Upper lobe of right lung (tissue), 1 donor: ENCODE data around the gene TASP1. TPM values are rescaled to one million over a fixed set of nuclear protein-coding genes. Genes with fewer than 3 reads are reported as not detected.
"Not testable (repeated sequence)": the region's sequence is repeated elsewhere in the genome, so short reads cannot be mapped to it uniquely, and the experiment has no call there.

Source experiments
- ATAC-seq: fragments of 200-7000 bp; cut with Tn5 transposase; one replicate; pipeline ENCODE4 v1.9.1; 2020; ENCODE audit warnings: mild to moderate bottlenecking, moderate library complexity
- DNase-seq: peaks from one replicate; pipeline ENCODE4 v3.0.0-alpha.2; 2020
- H3K27ac ChIP-seq: fragments of 200-600 bp; one replicate; pipeline ENCODE4 v1.8.0; 2022
- H3K27me3 ChIP-seq: fragments of 200-600 bp; one replicate; pipeline ENCODE4 v1.8.0; 2022; ENCODE audit warnings: mild to moderate bottlenecking
- H3K36me3 ChIP-seq: fragments of 200-600 bp; one replicate; pipeline ENCODE4 v1.8.0; 2022
- H3K4me1 ChIP-seq: fragments of 200-600 bp; one replicate; pipeline ENCODE4 v1.8.0; 2022
- H3K4me3 ChIP-seq: fragments of 200-600 bp; one replicate; pipeline ENCODE4 v1.8.0; 2022; ENCODE audit warnings: mild to moderate bottlenecking
- H3K9me3 ChIP-seq: fragments of 200-600 bp; one replicate; pipeline ENCODE4 v1.8.0; 2022
- intact Hi-C: fragments of 100-400 bp; cut with DNase I; formaldehyde crosslinking; loops from one replicate; pipeline ENCODE4 v1.11.0; 2022
- total RNA-seq: library from RNA; stranded (reverse); fragmentation: NEBNext Ultra II Directional; extraction: Animal tissue kit (Norgen Biotek cat#: 25700); gene quantifications from one replicate; pipeline ENCODE4 v1.2.1, GENCODE V29; 2021
- TF ChIP-seq, protein P1 (sequence below): fragments of 200-600 bp; IDR thresholded peaks from one replicate; pipeline ENCODE4 v1.8.0; 2022; ENCODE audit warnings: antibody characterized with exemption
- donor health status: DM: no; HTN: yes; CAD: no; lungs with severe emphysema.

TASP1 gene
- total RNA-seq, 1 donor from 2014 or later: 17.1 TPM

DNA sequence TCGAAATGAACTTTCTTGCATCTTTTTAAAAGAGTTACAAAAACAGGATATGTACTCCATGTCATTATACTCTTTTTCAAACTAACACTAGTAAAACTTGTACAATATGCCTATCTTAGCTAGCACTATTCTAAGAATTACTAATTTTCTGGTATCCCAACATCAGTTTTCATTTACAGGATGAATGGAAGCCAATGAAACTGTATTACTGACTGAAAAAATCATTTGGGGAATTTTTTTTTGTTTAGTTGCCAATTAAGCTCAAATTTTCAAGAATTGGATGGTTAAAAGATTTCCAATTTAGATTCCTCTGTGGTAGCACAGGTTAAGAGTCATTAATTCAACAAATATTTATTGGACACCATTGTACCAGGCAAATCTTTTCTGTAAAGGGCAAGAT is 30.7 kb downstream of the TASP1 start:
- DNase-seq (no peak), ATAC-seq (no peak)
- Histone ChIP-seq H3K9me3 (no peaks in the 10 kb centered on the region), H3K4me1 (no peaks in the 10 kb centered on the region), H3K27ac (no peak overlapping the region), H3K4me3 (no peak overlapping the region), H3K27me3 (no peaks in the 10 kb centered on the region), H3K36me3 (peaks cover 3% of the 10 kb centered on the region)
- TF ChIP-seq, protein P1, sequence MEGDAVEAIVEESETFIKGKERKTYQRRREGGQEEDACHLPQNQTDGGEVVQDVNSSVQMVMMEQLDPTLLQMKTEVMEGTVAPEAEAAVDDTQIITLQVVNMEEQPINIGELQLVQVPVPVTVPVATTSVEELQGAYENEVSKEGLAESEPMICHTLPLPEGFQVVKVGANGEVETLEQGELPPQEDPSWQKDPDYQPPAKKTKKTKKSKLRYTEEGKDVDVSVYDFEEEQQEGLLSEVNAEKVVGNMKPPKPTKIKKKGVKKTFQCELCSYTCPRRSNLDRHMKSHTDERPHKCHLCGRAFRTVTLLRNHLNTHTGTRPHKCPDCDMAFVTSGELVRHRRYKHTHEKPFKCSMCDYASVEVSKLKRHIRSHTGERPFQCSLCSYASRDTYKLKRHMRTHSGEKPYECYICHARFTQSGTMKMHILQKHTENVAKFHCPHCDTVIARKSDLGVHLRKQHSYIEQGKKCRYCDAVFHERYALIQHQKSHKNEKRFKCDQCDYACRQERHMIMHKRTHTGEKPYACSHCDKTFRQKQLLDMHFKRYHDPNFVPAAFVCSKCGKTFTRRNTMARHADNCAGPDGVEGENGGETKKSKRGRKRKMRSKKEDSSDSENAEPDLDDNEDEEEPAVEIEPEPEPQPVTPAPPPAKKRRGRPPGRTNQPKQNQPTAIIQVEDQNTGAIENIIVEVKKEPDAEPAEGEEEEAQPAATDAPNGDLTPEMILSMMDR: no peak
- intact Hi-C loops: no loop called here

DNA sequence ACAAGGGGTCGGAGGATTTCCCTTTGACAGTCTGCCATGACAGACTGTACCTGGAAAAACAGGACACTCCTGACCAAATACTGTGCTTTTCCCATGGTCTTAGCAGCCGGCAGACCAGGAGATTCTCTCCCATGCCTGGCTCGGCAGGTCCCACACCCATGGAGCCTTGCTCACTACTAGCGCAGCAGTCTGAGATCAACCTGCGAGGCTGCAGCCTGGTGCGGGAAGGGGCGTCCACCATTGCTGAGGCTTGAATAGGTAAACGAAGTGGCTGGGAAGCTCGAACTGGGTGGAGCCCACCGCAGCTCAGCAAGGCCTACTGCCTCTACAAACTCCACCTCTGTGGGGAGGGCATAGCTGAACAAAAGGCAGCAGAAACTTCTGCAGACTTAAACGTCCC is 45.3 kb downstream of the TASP1 start:
- H3K27ac ChIP-seq, H3K9me3 ChIP-seq, H3K4me1 ChIP-seq, DNase-seq, intact Hi-C loops, H3K36me3 ChIP-seq, ATAC-seq, H3K27me3 ChIP-seq, H3K4me3 ChIP-seq: not testable (repeated sequence)

DNA sequence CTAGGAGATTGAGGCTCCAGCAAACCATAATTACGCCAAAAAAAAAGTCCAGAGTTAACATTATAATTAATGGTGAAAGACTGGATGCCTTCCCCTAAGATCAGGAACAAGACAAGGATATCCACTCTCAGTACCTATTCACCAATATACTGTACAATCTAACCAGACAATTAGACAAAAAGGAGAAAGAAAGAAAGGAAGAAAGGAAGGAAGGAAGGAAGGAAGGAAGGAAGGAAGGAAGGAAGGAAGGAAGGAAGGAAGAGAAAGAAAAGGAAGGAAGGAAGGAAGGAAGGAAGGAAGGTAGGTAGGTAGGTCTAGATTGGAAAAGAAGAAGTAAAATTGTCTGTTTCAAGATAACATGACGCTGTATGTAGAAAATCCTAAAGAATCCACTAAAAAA is 50.7 kb downstream of the TASP1 start:
- no peaks in the 10 kb centered on the region for H3K4me1 ChIP-seq
- ATAC-seq (no peak), DNase-seq (no peak)
- no peaks in the 10 kb centered on the region for H3K36me3 ChIP-seq
- TF ChIP-seq, protein P1: no peak
- no peak overlapping the region for H3K27ac ChIP-seq
- no peaks in the 10 kb centered on the region for H3K9me3 ChIP-seq
- H3K27me3 ChIP-seq: no peaks in the 10 kb centered on the region
- intact Hi-C loops: no loop called here
- H3K4me3 ChIP-seq: no peak overlapping the region

DNA sequence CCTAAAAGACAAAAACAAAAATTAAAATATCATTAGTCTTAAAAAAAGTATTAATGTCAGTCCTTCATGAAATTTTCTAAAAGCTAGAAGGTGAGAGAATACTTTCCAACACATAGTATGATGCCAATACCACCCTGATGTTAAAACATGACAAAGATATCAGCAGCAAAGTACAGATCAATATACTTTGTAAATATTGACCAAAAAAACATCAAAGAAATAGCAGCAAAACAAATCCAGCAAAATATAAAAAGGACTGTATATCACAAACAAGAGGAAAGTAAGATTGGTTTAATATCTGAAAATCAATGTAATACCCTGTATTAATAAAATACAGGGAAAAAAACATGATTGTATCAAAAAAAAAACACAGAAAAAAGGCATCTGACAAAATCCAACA is 51.4 kb downstream of the TASP1 start:
- H3K36me3 ChIP-seq: no peaks in the 10 kb centered on the region
- ATAC-seq: no peak
- H3K27ac ChIP-seq: no peak overlapping the region
- TF ChIP-seq, protein P1: no peak
- no peaks in the 10 kb centered on the region for H3K4me1 ChIP-seq
- H3K4me3 ChIP-seq: no peak overlapping the region
- intact Hi-C loops: no loop called here
- no peaks in the 10 kb centered on the region for H3K9me3 ChIP-seq
- no peak for DNase-seq
- H3K27me3 ChIP-seq: no peaks in the 10 kb centered on the region

DNA sequence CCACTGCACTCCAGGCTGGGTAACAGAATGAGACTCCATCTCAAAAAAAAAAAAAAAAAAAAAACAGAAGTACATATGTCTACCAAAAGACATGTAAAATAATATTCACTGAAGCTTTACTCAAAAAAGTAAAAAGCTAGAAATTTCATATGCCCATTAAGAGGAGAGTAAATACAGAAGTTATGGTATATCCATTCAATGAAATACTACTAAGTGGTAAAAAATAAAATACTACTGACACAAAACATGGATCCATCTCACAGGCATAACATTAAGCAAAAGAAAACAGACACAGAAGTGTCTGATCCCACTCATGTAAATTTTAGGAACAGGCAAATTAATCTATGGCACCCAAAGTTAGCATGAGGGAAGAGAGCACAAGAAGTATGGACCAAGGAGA is 52.6 kb downstream of the TASP1 start:
- ATAC-seq (no peak), DNase-seq (no peak)
- H3K36me3 ChIP-seq: no peaks in the 10 kb centered on the region
- H3K4me3 ChIP-seq: no peak overlapping the region
- H3K27me3 ChIP-seq: no peaks in the 10 kb centered on the region
- TF ChIP-seq, protein P1: no peak
- no peaks in the 10 kb centered on the region for H3K9me3 ChIP-seq
- intact Hi-C loops: no loop called here
- no peak overlapping the region for H3K27ac ChIP-seq
- no peaks in the 10 kb centered on the region for H3K4me1 ChIP-seq

DNA sequence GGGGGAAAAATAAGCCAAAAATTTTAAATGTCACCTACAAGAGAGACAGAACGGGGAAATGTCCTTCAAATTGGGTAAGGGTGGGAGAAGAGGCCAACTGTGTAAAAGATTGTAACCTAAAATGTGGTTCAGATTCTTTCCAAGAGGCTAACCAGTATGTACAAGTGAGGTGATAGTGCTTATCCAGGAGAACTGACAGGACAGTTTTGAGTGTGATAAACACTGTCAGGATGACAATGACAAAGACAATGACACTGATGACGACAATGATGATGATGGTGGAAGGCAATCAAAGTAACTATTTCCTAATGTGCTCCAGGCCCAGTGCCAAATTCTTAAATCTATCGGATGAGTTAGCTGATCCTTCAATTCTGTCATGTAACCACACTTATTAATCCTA is 57.3 kb downstream of the TASP1 start:
- intact Hi-C loops: no loop called here
- Histone ChIP-seq H3K4me3 (no peak overlapping the region), H3K4me1 (no peaks in the 10 kb centered on the region), H3K27me3 (no peaks in the 10 kb centered on the region), H3K36me3 (peaks cover 12% of the 10 kb centered on the region), H3K9me3 (no peaks in the 10 kb centered on the region), H3K27ac (no peak overlapping the region)
- ATAC-seq (no peak), DNase-seq (no peak)
- TF ChIP-seq, protein P1: no peak
